Measurements from ENCODE around the gene CCDC192. TPM values are rescaled to one million over a fixed set of nuclear protein-coding genes. Genes with fewer than 3 reads are reported as not detected.

CCDC192 gene
- polyA plus RNA-seq, 2 of the 4 experiments (the other 2 are of a cell fraction): not detected

- WGBS (ENCODE audit: missing lambda C conversion rate): 85% methylated on average over 2 of the region's 2 CpGs
- ATAC-seq: no peak
- Histone ChIP-seq H3K27ac (peak overlapping the region; percentile 44 to 81; a peak in 4 of 6 replicates), H3K9me3 (no peaks in the 10 kb centered on the region), H3K4me2 (no peak overlapping the region), H3K4me3 (no peak overlapping the region), H3K4me1 (peaks cover 34% of the 10 kb centered on the region)
- DNase-seq (ENCODE audit: low read depth in 1 of 2, low spot score in 1 of 2): no peak
- CTCF ChIA-PET: interaction anchor here (0.6 kb wide), 1 partner anchor 1041 kb away, joined by 3 read pairs; no protein-coding TSS in a partner anchor
- FAIRE-seq: no peak
- POLR2A ChIA-PET: no interaction called here
- TF ChIP-seq JUN (IDR thresholded peaks at IDR 0.05): no peak
- TF ChIP-seq, protein P1, sequence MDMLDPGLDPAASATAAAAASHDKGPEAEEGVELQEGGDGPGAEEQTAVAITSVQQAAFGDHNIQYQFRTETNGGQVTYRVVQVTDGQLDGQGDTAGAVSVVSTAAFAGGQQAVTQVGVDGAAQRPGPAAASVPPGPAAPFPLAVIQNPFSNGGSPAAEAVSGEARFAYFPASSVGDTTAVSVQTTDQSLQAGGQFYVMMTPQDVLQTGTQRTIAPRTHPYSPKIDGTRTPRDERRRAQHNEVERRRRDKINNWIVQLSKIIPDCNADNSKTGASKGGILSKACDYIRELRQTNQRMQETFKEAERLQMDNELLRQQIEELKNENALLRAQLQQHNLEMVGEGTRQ (IDR thresholded peaks at IDR 0.05): no peak
- TF ChIP-seq NR3C1 (IDR thresholded peaks at IDR 0.05): no peak
- TF ChIP-seq EHF (CRISPR knock-in tag; IDR thresholded peaks at IDR 0.05): no peak
- no peak for TF ChIP-seq BHLHE40 (IDR thresholded peaks at IDR 0.05; ENCODE audit: low read depth, low read length)
- TF ChIP-seq NFE2L2 (conservative IDR thresholded peaks at IDR 0.05; ENCODE audit: low read length): no peak
- no peak for TF ChIP-seq ZNF302 (CRISPR knock-in tag; IDR thresholded peaks at IDR 0.05)
- no peak for TF ChIP-seq FOXS1 (CRISPR knock-in tag; IDR thresholded peaks at IDR 0.05)
- no peak for TF ChIP-seq CTCF (IDR thresholded peaks at IDR 0.05)
- no peak for TF ChIP-seq ZSCAN20 (CRISPR knock-in tag; IDR thresholded peaks at IDR 0.05)
- TF ChIP-seq HDAC2 (IDR thresholded peaks at IDR 0.05): no peak
- no peak for TF ChIP-seq KDM5A (IDR thresholded peaks at IDR 0.05)
- TF ChIP-seq EHMT2 (IDR thresholded peaks at IDR 0.05; ENCODE audit: low read depth): no peak
- TF ChIP-seq, protein P2, sequence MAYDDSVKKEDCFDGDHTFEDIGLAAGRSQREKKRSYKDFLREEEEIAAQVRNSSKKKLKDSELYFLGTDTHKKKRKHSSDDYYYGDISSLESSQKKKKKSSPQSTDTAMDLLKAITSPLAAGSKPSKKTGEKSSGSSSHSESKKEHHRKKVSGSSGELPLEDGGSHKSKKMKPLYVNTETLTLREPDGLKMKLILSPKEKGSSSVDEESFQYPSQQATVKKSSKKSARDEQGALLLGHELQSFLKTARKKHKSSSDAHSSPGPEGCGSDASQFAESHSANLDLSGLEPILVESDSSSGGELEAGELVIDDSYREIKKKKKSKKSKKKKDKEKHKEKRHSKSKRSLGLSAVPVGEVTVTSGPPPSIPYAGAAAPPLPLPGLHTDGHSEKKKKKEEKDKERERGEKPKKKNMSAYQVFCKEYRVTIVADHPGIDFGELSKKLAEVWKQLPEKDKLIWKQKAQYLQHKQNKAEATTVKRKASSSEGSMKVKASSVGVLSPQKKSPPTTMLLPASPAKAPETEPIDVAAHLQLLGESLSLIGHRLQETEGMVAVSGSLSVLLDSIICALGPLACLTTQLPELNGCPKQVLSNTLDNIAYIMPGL (CRISPR knock-in tag; IDR thresholded peaks at IDR 0.05; ENCODE audit: borderline replicate concordance): no peak
- TF ChIP-seq CBX2 (IDR thresholded peaks at IDR 0.05; ENCODE audit: borderline replicate concordance, low read depth): no peak
- no peak for TF ChIP-seq POLR2A (IDR thresholded peaks at IDR 0.05; ENCODE audit: low read length)
- TF ChIP-seq, protein P3, sequence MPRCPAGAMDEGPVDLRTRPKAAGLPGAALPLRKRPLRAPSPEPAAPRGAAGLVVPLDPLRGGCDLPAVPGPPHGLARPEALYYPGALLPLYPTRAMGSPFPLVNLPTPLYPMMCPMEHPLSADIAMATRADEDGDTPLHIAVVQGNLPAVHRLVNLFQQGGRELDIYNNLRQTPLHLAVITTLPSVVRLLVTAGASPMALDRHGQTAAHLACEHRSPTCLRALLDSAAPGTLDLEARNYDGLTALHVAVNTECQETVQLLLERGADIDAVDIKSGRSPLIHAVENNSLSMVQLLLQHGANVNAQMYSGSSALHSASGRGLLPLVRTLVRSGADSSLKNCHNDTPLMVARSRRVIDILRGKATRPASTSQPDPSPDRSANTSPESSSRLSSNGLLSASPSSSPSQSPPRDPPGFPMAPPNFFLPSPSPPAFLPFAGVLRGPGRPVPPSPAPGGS (IDR thresholded peaks at IDR 0.05): no peak
- TF ChIP-seq NPAS2 (CRISPR knock-in tag; IDR thresholded peaks at IDR 0.05; ENCODE audit: borderline replicate concordance): no peak
- TF ChIP-seq EP300 (IDR thresholded peaks at IDR 0.05): no peak
Observed at GRCh38 chr5:127810707-127811490, 107.7 kb downstream of the CCDC192 start.

DNA sequence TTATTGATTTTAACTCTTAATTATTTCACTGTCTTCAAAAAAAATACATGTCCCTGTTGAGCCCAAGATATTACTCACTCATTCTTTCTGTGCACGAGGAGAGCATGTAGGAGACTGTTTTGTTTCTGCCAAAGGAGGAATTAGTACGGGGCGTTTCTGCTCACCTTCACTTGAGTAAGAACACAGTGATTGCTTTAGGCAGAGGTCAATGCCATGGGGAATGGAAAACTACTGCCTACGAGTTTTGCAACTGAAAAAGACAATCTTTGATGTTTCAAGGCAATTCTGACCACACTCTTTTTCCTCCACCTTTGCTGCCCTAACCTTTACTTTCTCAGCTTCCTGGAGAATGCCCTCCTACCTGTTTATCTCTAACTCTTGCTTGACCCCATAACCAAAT, 109.4 kb downstream of the CCDC192 start:
- 35% methylated on average over 4 of the region's 4 CpGs for WGBS (ENCODE audit: missing lambda C conversion rate)
- ATAC-seq (no peak), DNase-seq (ENCODE audit: low read depth in 1 of 2, low spot score in 1 of 2) (no peak), FAIRE-seq (peak; percentile 54)
- Histone ChIP-seq H3K4me1 (peaks cover 34% of the 10 kb centered on the region), H3K9me3 (no peaks in the 10 kb centered on the region), H3K27ac (peak overlapping the region; percentile 81 to 86), H3K4me2 (peak overlapping the region; percentile 68), H3K4me3 (0 out of 3 replicates have a peak overlapping the region, but pooled peaks have one; percentile 3)
- TF ChIP-seq TFCP2L1 (CRISPR knock-in tag; IDR thresholded peaks at IDR 0.05) (no peak), JUNB (IDR thresholded peaks at IDR 0.05) (no peak), JUN (IDR thresholded peaks at IDR 0.05) (no peak), FOSB (CRISPR knock-in tag; IDR thresholded peaks at IDR 0.05) (no peak), POLR2A (IDR thresholded peaks at IDR 0.05; ENCODE audit: low read length) (no peak), RFX5 (IDR thresholded peaks at IDR 0.05) (no peak), TP53 (CRISPR knock-in tag; IDR thresholded peaks at IDR 0.05) (no peak), ZC3H11A (IDR thresholded peaks at IDR 0.05) (no peak), FOSL2 (IDR thresholded peaks at IDR 0.05) (no peak), FOSL2 (CRISPR knock-in tag; IDR thresholded peaks at IDR 0.05) (no peak), EP300 (IDR thresholded peaks at IDR 0.05) (no peak), MAZ (IDR thresholded peaks at IDR 0.05; ENCODE audit: borderline replicate concordance, low read depth, low read length) (no peak), BHLHE40 (IDR thresholded peaks at IDR 0.05; ENCODE audit: low read depth, low read length) (no peak)
- TF ChIP-seq, protein P4, sequence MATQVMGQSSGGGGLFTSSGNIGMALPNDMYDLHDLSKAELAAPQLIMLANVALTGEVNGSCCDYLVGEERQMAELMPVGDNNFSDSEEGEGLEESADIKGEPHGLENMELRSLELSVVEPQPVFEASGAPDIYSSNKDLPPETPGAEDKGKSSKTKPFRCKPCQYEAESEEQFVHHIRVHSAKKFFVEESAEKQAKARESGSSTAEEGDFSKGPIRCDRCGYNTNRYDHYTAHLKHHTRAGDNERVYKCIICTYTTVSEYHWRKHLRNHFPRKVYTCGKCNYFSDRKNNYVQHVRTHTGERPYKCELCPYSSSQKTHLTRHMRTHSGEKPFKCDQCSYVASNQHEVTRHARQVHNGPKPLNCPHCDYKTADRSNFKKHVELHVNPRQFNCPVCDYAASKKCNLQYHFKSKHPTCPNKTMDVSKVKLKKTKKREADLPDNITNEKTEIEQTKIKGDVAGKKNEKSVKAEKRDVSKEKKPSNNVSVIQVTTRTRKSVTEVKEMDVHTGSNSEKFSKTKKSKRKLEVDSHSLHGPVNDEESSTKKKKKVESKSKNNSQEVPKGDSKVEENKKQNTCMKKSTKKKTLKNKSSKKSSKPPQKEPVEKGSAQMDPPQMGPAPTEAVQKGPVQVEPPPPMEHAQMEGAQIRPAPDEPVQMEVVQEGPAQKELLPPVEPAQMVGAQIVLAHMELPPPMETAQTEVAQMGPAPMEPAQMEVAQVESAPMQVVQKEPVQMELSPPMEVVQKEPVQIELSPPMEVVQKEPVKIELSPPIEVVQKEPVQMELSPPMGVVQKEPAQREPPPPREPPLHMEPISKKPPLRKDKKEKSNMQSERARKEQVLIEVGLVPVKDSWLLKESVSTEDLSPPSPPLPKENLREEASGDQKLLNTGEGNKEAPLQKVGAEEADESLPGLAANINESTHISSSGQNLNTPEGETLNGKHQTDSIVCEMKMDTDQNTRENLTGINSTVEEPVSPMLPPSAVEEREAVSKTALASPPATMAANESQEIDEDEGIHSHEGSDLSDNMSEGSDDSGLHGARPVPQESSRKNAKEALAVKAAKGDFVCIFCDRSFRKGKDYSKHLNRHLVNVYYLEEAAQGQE (IDR thresholded peaks at IDR 0.05): no peak
- POLR2A ChIA-PET: no interaction called here
- CTCF ChIA-PET: interaction anchor here (1.0 kb wide), 1 partner anchor 15 kb away, joined by 3 read pairs; no protein-coding TSS in a partner anchor
